HG02763 (cell line): Measurements from ENCODE around the gene RNF112.
"Not testable (repeated sequence)": the region's sequence is repeated elsewhere in the genome, so short reads cannot be mapped to it uniquely, and the experiment has no call there.

Experiments used
- ATAC-seq: cut with Tn5 transposase; IDR thresholded peaks from one replicate; pipeline ENCODE4 v1.9.1; 2021; ENCODE audit warnings: mild to moderate bottlenecking, moderate library complexity; ENCODE audit not compliant: unreplicated experiment

The RNF112 gene

DNA sequence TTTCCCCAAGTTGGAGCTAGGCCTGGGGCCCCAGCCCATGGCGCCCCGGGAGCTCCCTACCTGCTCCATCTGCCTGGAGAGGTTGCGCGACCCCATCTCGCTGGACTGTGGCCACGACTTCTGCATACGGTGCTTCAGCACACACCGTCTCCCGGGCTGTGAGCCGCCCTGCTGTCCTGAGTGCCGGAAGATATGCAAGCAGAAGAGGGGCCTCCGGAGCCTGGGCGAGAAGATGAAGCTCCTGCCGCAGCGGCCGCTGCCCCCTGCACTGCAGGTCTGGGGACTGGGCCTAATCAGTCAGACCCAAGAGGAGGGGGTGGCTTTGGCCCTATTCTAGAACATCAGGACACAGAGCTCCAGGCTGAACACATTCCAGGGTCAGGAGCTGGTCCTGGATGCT lies 1.5 kb downstream of the RNF112 start:
- no peak for ATAC-seq

DNA sequence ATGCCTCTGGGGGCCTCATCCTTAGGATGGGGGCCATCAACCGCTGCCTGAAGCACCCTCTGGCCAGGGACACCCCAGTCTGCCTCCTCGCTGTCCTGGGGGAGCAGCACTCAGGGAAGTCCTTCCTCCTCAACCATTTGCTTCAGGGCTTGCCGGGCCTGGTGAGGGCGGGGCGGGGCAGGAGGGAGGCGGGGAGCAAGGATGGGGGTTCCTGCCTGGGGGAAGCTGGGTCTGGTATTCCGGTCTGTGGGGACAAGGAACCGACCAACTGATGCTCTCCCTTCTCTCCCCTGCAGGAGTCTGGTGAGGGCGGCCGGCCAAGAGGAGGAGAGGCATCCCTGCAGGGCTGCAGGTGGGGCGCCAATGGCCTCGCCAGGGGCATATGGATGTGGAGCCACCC lies 2.0 kb downstream of the RNF112 start:
- ATAC-seq = no peak

DNA sequence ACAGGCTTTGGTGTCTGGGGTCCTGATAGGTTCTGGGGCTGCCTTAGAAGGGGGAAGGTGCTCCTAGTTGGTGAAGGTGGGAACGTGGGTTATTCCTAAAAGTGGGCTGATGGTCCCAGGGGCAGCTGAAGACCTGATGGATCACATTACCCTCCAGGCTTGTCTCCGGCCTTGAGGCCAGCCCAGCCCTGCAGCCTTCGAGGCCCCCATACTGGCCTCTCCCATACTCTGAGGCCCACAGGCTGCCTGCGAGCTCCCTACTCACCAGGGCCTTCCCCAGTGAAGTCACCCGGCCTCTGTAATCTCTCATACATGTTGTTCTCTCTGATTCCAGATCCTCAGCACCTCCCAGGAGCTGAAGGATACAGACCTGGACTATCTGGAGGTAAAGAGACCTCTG lies 2.7 kb downstream of the RNF112 start:
- ATAC-seq = no peak

DNA sequence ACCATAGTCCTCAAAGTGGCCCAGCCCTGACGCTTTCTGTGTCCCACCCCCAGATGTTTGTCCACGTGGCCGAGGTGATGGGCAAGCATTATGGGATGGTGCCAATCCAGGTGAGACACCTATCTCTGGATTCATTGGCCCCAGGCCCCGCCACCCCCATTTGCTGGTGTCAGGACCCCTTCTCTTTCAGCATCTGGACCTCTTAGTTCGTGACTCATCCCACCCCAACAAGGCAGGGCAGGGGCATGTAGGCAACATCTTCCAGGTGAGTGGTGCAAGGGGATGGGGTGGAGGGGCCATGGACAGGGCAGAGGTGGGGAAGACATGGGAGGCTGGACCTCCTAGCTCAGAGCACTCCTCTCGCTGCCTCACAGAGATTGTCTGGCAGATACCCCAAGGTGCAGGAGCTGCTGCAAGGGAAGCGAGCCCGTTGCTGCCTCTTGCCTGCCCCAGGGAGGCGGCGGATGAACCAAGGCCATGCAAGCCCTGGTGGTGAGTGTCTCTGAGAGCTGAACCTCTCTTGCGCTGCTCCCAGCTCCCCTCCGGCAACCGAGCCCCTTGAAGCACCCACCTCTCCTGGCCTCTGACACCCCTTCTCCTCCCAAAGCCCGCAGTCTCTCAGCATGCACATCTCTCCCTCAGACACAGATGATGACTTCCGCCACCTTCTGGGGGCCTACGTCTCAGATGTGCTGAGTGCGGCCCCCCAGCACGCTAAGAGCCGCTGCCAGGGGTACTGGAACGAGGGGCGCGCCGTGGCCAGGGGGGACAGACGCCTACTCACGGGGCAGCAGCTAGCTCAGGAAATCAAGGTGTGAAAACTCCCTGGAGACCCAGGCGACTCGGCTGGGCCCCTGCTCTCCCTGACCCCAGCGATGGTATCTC lies 3.6 kb downstream of the RNF112 start:
- ATAC-seq = no peak

DNA sequence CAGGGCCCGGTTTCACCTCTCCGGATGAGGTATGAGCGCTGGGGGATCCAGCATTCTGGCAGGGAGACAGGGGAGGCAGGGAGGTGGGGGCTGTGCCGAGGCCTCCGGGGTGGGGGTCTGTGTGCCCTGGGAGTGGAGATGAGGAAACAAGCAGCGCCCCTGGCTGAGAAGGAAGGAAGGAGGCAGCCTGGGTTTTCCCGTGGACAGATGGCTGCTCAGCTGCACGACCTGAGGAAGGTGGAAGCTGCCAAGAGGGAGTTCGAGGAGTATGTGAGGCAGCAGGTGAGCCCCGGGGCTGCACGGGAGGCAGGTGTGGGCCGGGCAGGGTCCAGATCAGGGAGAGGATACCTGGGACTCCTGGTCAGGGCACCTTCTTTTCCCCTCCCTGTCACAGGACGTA lies 4.3 kb downstream of the RNF112 start:
- no peak for ATAC-seq

DNA sequence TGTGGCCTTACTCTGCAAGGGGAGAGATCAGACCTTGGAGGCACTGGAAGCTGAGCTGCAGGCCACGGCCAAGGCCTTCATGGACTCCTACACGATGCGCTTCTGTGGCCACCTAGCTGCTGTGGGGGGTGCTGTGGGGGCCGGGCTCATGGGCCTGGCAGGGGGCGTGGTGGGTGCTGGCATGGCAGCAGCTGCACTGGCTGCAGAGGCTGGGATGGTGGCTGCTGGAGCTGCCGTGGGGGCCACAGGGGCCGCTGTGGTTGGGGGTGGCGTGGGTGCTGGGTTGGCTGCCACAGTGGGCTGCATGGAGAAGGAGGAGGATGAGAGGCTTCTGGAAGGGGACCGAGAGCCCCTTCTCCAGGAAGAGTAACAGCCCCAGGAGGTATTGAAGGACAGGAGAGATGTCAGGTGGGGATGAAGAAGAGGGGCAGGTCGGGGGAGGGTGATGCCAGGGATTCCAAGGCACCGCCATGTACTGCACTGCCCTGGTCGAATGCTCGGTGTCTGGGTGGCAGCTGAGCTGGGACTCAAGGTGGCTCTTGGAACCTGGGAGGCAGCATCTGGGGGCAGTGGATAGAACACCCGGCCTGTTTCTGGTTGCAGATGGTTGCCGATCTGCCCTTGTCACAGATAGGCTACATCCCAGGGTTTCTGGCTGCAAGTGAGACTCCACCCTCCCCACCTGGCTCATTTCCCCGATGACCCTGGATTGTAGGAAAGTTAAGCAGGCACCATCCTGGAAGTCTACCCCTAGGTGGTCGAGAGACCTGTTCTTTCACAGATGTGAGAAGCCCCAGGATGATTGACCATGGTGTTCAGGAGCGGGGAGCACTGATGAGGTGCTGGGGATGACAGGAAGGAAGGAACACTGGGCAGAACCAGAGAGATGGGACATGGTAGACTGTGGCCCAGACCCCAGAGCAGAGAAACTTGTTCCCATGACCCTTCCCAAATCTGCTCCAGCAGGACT lies 5.1 kb downstream of the RNF112 start:
- ATAC-seq = no peak

DNA sequence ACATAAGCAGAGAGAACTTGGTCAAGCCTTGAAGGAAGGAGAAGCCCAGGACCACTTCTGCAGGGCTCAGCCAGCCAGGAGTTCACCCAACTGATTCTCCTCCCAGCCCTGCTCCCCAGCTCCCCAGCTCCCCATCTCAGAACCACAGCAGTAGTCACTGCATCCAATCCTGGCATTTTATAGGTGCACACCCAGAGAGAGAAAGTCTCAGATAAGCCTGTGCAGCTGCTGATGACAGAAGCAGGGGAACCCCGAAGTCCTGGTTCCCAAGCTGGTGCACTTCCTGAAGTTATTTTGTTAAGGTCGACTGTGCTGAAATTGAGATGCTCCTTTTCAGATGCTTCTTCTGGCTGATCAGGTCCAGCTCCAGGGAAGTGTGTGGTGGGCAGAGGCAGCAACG lies 6.6 kb downstream of the RNF112 start:
- ATAC-seq = no peak

DNA sequence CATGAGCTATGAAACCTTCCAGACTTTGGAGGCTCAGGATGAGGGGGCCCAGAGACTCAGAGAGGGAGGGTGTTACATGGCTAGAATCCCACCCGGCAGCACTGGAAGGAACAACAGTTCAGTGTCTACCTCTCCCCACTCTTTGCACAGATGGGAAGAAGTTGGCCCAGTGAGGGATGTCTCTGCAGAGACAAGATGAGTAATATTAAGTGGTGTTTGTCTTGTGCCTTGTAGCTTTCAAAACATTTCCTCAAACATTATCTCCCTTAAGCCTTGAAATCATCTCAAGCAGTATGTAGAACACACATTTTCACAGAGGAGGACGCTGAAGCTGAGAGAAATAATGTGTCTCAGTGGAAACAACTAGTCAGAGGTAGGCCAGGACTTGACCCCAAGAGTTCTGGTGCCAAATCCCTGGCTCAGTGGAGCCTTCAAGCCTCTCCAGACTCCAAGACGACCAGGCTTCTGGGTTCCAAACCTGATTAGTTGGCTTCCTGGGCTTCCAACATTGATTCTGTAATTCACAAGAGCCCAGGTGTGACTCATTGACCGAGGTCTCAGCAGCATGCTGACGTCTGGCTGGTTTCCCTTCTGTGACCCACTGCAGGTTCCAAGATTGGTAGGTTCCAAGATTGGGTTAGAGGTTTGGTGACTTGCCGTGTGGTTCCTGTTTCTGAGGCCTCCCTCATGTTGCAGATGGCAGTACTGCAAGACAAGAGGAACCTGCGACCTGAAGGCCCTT lies 7.4 kb downstream of the RNF112 start:
- ATAC-seq = no peak

DNA sequence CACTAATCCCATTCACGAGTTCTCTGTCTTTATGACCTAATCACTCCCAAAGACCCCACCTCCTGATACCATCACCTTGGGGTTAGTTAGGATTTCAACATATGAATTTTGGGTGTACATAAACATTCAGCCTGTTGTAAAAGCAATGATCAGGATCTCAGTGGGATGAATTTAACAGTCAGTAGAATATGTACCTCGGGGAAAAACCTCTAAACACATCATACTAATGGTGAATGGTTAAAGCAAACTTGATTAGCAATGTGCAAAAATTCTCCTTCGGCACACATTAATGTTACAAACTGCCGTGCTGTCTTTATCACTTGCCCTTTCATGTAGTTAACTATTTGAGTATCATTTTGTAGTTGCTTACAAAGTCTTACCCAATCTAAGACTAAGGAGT lies 10.2 kb downstream of the RNF112 start:
- no peak for ATAC-seq

DNA sequence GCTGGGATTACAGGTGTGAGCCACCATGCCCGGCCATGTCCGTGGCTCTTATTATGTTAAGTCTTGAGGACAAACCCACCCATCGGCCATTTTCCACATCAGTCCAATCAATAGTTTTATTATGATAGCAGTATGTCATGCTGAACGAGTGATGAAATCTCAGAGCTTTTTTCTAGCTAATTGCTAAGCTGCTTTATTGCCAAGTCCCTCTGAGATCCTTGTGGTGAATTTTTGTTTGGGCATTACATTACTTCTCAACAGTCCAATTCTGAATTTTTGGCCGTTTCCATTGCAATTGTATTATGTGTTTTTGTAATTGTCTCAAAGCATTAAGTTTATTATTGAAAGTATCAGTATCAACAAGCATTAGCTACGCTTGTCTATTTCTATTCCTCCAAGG lies 10.9 kb downstream of the RNF112 start:
- ATAC-seq = no peak

DNA sequence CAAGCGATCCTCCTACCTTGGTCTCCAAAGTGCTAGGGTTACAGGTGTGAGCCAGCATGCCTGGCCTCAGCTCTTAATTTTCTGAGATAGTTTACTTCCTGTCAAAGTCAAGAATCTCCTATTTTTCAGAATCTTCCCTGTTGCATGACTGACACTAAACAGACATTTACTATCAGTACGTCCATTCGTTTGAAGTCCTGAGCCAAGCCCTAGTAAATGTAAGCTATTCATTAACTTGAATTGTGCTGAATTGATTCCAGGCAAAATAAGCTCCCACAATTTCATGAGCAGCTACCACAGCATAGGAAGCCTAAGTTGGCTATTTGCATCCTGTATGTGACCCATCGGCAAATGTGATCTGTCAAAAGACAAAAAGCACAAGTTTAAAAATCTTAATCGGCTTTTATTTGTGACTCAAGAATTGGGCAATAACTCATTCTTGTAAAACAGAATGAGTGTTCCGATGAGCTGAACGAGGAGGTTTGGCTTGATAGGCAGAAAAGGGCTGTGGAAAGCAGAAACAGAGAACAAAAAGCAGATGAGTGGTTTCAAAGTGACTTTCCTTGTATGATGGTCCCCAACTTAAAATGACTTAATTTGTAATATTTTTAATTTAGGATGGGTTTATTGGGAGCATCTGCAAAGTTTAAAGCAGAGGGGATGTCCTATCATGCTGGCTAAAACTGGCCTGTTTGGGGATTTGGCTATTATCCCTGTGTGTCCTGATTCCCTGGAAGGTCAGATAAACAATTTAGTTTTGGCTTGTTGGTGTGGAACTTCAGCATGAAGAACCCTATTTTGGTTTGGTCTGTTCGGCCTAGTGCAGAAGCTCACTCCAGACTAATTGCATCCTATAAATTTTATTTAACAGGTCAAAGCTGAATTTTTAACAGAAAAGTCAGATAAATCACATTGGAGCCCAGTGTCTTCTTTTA lies 14.2 kb downstream of the RNF112 start:
- no peak for ATAC-seq

DNA sequence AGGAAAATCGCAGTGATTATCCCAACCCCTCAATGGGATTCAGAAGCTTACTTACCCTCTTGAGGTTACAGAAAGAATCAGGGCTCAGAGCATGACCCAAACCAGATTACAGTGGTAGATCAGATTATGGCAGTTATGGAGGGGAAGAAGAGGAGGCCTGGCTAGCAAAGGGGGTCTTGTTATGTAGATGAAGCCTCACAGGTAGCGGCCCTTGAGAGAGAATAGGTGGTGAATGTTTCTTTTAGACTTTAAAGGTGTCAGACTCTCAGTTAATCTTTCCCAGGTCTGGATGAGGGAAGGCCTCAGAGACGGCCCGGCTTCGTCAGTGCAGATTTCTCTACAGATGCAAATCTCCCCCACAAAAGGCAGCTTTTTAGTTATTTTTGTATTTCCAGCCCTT lies 15.6 kb downstream of the RNF112 start:
- no peak for ATAC-seq

DNA sequence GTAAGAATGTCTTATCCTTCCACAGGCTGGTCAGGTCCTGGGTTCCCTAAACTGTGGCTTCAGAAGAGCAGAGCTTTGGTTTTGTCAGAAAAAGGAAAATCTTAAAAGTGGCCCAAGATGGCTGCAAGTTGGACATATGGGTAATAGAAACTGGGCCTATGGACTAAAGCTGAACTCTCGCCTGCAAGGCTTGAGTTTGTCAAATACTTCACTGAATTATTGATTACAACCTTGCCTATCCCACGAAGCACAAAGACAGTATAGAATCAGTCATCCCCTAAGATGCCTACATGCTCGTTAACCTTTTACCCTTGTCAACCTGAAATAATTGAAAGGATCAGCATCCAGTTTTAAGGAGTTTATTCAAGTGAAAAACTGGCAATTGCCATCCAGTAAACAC lies 20.7 kb downstream of the RNF112 start:
- ATAC-seq = no peak

DNA sequence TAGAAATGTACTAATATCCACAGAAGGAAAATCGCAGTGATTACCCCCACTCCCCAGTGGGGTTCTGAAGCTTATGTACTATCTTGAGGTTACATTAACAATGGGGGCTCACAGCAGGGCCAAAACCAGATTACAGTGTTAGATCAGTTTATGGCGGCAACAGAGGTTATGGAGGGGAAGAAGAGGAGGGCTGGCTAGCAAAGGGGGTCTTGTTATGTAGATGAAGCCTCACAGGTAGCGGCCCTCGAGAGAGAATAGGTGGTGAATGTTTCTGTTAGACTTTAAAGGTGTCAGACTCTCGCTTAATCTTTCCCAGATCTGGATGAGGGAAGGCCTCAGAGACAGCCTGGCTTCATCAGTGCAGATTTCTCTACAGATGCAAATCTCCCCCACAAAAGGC lies 22.2 kb downstream of the RNF112 start:
- ATAC-seq = no peak

DNA sequence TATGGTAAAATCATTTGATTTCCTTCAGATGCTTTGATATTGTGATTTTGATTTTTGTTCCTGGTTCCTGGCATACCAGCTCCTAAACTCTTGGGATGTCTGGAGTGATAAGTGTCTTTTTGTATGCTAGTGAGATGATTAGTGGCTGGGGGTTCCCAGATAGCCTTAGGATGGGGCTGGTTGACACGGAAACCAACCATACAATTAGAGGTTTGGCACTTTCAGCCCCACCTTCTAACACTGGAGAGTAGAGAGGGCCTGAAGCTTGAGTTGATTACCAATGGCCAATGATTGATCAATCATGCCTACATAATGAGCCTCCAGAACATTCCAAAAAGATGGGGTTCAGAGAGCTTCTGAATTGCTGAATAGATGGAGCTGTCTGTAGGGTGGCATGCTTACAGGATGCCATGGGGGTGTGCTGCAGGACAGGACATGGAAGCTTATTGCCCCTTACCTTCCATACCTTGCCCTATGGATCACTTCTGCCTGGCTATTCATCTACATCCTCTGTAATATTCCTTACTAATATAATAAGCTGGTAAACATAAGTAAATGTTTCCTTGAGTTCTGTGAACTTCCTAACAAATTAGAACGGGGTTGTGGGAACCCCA lies 22.8 kb downstream of the RNF112 start:
- ATAC-seq = no peak

DNA sequence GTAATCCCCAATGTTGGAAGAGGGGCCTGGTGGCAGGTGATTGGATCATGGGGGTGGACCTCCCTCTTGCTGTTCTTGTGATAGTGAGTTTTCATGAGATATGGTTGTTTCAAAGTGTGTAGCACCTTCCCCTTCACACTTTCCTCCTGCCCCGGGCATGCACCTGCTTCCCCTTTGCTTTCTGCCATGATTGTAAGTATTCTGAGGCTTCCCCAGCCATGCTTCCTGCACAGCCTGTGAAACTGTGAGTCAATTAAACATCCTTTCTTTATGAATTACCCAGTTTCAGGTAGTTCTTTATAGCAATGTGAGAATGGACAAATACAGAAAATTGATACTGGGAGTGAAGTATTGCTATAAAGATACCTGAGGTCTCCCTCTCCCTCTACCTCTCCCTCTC lies 29.4 kb downstream of the RNF112 start:
- no peak for ATAC-seq

DNA sequence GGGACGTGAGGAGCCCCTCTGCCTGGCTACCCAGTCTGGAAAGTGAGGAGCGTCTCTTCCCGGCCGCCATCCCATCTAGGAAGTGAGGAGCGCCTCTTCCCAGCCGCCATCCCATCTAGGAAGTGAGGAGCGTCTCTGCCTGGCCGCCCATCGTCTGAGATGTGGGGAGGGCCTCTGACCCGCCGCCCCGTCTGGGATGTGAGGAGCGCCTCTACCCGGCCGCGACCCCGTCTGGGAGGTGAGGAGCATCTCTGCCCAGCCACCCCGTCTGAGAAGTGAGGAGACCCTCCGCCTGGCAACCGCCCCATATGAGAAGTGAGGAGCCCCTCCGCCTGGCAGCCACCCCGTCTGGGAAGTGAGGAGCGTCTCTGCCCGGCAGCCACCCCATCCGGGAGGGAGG lies 30.3 kb downstream of the RNF112 start:
- ATAC-seq = not testable (repeated sequence)

DNA sequence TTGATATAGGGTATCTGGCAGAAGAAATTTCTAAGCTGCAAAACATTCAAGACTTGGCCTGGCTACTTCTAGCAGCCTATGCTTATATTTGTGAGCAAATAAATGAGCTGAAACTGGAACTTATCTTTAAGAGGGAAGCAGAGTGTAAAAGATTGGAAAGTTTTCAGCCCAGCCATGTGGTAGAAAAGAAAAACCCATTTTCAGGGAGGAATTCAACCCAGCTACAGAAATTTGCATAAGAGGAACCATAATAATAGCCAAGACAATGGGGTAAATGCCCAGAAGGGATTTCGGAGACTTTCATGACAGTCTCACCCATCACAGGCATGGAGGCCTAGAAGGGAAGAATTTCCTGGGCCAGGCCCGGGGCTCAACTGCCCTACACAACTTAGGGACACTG lies 31.7 kb downstream of the RNF112 start:
- no peak for ATAC-seq

DNA sequence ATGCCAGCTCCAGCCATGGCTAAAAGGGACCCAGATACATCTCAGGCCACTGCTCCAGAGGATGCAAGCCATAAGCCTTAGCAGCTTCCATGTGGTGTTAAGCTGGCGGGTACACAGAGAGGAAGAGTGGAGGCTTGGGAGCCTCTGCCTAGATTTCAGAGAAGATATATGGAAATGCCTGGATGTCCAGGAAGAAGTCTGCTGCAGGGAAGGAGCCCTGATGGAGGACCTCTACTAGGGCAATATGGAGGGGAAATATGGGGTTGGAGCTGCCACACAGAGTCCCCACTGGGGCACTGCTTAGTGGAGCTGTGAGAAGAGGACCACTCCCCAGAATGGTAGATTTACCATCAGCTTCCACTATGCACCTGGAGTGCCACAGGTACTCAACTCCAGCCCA lies 32.1 kb downstream of the RNF112 start:
- ATAC-seq = no peak

DNA sequence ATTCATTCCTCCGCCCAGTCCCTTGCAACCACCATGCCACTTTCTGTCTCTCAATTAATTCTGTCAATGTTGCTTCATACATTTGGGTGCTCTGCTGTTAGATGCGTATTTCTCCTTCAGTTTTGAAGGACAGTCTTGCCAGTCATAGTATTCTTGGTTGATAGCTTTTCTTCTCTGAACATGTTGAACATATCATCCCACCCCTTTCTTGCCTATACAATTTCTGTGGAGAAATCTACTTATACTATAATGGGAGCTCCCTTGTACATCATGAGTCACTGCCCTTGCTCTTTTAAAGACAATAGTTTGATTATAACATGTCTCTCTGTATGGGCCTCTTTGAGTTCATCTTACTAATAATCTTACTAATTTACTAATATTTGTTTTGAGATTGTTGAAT lies 34.1 kb downstream of the RNF112 start:
- no peak for ATAC-seq
